Measurements from ENCODE around the gene HOXC6. TPM values are rescaled to one million over a fixed set of nuclear protein-coding genes. Genes with fewer than 3 reads are reported as not detected.
A peak's percentile ranks its signal among the peaks of the same experiment; 100 is the strongest.

HOXC6 gene
- total RNA-seq, 4 donors from 2014 or later: 3.6 to 17.3 (median 7.2) TPM

DNA sequence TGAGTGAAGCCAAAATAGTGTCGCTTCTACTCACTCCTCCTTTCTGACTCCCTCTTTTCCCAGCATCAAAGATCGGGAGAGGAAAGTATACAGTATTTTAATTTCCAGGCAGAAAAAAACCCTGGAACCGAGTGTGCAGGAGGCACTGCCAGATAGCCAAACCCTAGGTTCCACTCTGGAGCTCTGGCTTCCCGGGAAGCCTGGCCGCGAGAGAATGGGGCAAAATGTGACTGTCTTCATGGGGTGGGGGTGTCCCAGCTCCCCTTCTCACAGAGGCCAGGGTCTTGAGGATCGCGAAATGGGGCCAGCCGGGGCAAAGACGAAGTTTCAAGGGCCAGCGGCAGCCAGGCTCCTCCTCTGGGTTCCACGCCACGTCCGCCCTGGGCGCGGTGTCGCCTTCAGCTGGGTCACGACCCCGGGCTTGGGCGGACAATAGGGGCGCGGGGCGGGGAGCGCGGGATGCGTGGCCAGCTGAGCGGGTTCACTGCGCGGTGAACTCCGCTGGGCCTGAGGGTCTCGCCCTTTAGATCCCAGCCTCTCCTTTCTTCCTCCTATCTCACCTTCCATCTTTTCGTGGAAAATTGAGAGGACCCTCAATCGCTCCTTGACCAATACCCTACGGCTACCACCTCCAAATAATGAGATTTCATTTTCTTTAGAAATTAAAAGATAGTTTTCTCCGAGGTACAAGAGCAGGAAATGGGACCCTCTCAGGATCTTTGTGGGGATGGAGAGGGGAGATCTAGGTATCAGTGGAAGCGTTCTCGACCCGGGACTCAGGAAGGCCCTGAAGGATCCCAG is 32.1 kb downstream of the HOXC6 start:
- TF ChIP-seq EP300 (IDR thresholded peaks at IDR 0.05): no peak
- TF ChIP-seq POLR2A (IDR thresholded peaks at IDR 0.05): no peak
- TF ChIP-seq, protein P1, sequence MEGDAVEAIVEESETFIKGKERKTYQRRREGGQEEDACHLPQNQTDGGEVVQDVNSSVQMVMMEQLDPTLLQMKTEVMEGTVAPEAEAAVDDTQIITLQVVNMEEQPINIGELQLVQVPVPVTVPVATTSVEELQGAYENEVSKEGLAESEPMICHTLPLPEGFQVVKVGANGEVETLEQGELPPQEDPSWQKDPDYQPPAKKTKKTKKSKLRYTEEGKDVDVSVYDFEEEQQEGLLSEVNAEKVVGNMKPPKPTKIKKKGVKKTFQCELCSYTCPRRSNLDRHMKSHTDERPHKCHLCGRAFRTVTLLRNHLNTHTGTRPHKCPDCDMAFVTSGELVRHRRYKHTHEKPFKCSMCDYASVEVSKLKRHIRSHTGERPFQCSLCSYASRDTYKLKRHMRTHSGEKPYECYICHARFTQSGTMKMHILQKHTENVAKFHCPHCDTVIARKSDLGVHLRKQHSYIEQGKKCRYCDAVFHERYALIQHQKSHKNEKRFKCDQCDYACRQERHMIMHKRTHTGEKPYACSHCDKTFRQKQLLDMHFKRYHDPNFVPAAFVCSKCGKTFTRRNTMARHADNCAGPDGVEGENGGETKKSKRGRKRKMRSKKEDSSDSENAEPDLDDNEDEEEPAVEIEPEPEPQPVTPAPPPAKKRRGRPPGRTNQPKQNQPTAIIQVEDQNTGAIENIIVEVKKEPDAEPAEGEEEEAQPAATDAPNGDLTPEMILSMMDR (IDR thresholded peaks at IDR 0.05): no peak
- 38 to 41% methylated on average over 38 of the region's 38 CpGs for WGBS, 2 donors

GRCh38 chr12:54060975-54061778 is 32.9 kb downstream of the HOXC6 start:
- TF ChIP-seq EP300 (IDR thresholded peaks at IDR 0.05) (no peak), POLR2A (IDR thresholded peaks at IDR 0.05) (no peak)
- TF ChIP-seq, protein P1 (IDR thresholded peaks at IDR 0.05): no peak
- no peak for DNase-seq (ENCODE audit: low spot score in 2 of 2)
- Histone ChIP-seq H3K27ac (peak overlapping the region in 2 of 4 donors; percentile 26 to 49), H3K27me3 (peaks cover 0 to 14% of the 10 kb centered on the region in 2 donors), H3K4me3 (no peak overlapping the region), H3K36me3 (no peaks in the 10 kb centered on the region), H3K4me1 (peaks cover 0 to 30% (median 0%) of the 10 kb centered on the region in 4 donors), H3K9me3 (no peaks in the 10 kb centered on the region)
- WGBS, 2 donors: 49 to 59% methylated on average over 7 of the region's 7 CpGs

More for the DNA sequence above, 32.1 kb downstream of the HOXC6 start:
- Histone ChIP-seq H3K9me3 (no peaks in the 10 kb centered on the region), H3K36me3 (no peaks in the 10 kb centered on the region), H3K27me3 (peaks cover 0 to 15% of the 10 kb centered on the region in 2 donors), H3K4me3 (peak overlapping the region in 2 of 4 donors; percentile 6 to 19), H3K4me1 (peaks cover 0 to 32% (median 0%) of the 10 kb centered on the region in 4 donors), H3K27ac (peak overlapping the region; percentile 5 to 63 (median 32))
- DNase-seq (ENCODE audit: low spot score in 2 of 2): no peak

DNA sequence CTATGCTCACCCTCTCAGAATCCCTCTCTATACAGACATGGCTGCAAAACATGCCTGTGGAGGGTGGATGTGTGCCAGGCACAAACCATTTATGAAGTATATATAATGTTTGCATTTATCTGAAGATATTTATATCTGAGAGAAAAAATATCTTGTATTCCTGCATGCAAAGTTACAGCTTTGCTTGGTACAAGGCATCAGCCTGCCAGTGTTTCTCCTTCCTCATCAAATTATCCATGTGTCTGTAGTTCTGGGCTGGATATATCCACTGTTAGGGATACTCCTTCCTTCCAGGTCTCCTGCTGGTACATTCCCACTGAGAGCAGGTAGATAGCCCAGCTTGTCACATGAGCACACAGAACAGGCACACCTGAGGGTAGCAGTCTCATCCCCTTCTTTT is 37.4 kb downstream of the HOXC6 start:
- no peak overlapping the region for H3K4me3 ChIP-seq
- no peaks in the 10 kb centered on the region for H3K36me3 ChIP-seq
- no peak overlapping the region for H3K27ac ChIP-seq
- no peak for TF ChIP-seq POLR2A (IDR thresholded peaks at IDR 0.05)
- TF ChIP-seq, protein P1 (IDR thresholded peaks at IDR 0.05): no peak
- TF ChIP-seq EP300 (IDR thresholded peaks at IDR 0.05): no peak
- peaks cover 0 to 3% (median 0%) of the 10 kb centered on the region in 4 donors for H3K4me1 ChIP-seq
- H3K27me3 ChIP-seq: peaks cover 0 to 2% of the 10 kb centered on the region in 2 donors
- DNase-seq (ENCODE audit: low spot score in 2 of 2): no peak
- H3K9me3 ChIP-seq: no peaks in the 10 kb centered on the region

DNA sequence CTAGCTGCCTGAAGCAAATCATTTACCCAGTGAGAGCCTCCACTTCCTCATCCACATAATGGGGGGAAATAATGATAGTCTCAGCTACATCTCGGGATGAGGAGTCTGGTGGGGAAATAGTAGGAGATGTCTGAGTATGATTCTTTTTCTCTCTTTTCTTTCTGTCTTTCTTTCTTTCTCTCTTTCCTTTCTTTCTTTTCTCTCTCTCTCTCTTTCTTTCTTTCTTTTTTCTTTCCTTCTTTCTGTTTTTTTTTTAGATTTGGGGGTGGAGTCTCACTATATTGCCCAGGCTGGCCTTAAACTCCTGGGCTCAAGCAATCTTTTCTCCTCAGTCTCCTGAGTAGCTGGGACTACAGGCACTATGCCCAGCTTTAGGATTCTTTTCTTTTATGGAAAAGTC is 38.2 kb downstream of the HOXC6 start:
- Histone ChIP-seq H3K4me3 (no peak overlapping the region), H3K27ac (no peak overlapping the region), H3K36me3 (no peaks in the 10 kb centered on the region), H3K27me3 (no peaks in the 10 kb centered on the region), H3K4me1 (peaks cover 0 to 3% (median 0%) of the 10 kb centered on the region in 4 donors), H3K9me3 (no peaks in the 10 kb centered on the region)
- TF ChIP-seq POLR2A (IDR thresholded peaks at IDR 0.05) (no peak), EP300 (IDR thresholded peaks at IDR 0.05) (no peak)
- TF ChIP-seq, protein P1 (IDR thresholded peaks at IDR 0.05): no peak
- WGBS, 2 donors: 77 to 81% methylated on average over 1 of the region's 1 CpG
- DNase-seq (ENCODE audit: low spot score in 2 of 2): no peak

All from tibial nerve (tissue), 4 donors.